ENCODE data around the gene KRT9. TPM values are rescaled to one million over a fixed set of nuclear protein-coding genes. Genes with fewer than 3 reads are reported as not detected.
A peak's percentile ranks its signal among the peaks of the same experiment; 100 is the strongest.

The KRT9 gene
- total and polyA plus RNA-seq, 8 donors, result not detected

GRCh38 chr17:41527063-41528023, 44.5 kb downstream of the KRT9 start:
- DNase-seq (peak in 1 of 4 donors; percentile 80), ATAC-seq (peak; percentile 61)
- H3K4me1 ChIP-seq, result peaks cover 0 to 16% of the 10 kb centered on the region in 2 donors
- H3K27ac ChIP-seq, result peak overlapping the region; percentile 71 to 86
- H3K27me3 ChIP-seq, result peaks cover 19 to 73% of the 10 kb centered on the region in 2 donors
- intact Hi-C loops (cut with DNase I), result no loop called here
- no peaks in the 10 kb centered on the region for H3K9me3 ChIP-seq
- H3K4me3 ChIP-seq, result peak overlapping the region; percentile 40 to 43
- H3K36me3 ChIP-seq, result peaks cover 0 to 10% of the 10 kb centered on the region in 2 donors
- no peak for TF ChIP-seq CTCF (IDR thresholded peaks at IDR 0.05)

DNA sequence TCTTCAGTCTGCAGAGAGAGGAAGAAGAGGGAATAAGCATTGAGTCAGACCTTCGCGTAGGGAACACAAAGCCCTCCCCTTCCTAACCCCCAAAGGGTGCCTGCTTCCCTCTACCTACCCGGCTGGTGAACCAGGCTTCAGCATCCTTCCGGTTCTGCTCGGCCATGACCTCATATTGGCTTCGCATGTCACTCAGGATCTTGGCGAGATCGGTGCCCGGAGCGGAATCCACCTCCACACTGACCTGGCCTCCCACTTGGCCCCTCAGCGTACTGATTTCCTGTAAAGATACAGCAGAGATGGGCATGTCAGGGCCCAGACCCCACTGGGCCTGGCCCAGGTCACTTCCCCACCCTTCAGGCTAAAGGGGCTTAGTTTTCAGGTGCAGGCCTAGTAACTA, 47.6 kb downstream of the KRT9 start:
- no peak for DNase-seq
- no peak for ATAC-seq
- TF ChIP-seq CTCF (IDR thresholded peaks at IDR 0.05), result no peak
- Histone ChIP-seq H3K36me3 (peaks cover 0 to 10% of the 10 kb centered on the region in 2 donors), H3K4me1 (peaks cover 0 to 22% of the 10 kb centered on the region in 2 donors), H3K27ac (peak overlapping the region in 1 of 2 donors; percentile 33), H3K4me3 (peak overlapping the region in 1 of 2 donors; percentile 6), H3K27me3 (peaks cover 19 to 58% of the 10 kb centered on the region in 2 donors), H3K9me3 (no peaks in the 10 kb centered on the region)
- intact Hi-C loops (cut with DNase I), result no loop called here

DNA sequence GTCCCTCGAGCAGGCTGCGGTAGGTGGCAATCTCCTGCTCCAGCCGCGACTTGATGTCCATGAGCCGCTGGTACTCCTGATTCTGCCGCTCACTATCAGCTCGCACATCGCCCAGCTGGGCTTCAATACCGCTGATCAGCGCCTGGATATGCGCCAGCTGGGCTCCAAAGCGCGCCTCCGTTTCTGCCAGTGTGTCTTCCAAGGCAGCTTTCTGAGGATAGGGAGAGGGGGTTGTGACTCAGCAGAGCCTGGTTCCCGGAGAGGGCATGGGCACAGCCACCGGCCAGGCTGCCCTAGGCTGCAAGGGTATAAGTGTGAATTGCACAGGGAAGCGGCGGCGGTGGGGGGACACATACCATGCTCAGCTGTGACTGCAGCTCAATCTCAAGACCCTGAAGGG, 48.1 kb downstream of the KRT9 start:
- peak in 1 of 4 donors; percentile 71 for DNase-seq
- H3K9me3 ChIP-seq, result no peaks in the 10 kb centered on the region
- ATAC-seq, result no peak
- intact Hi-C loops (cut with DNase I), result no loop called here
- H3K4me3 ChIP-seq, result peak overlapping the region in 1 of 2 donors; percentile 6
- peaks cover 19 to 53% of the 10 kb centered on the region in 2 donors for H3K27me3 ChIP-seq
- no peak overlapping the region for H3K27ac ChIP-seq
- H3K4me1 ChIP-seq, result peaks cover 0 to 22% of the 10 kb centered on the region in 2 donors
- no peak for TF ChIP-seq CTCF (IDR thresholded peaks at IDR 0.05)
- peaks cover 0 to 10% of the 10 kb centered on the region in 2 donors for H3K36me3 ChIP-seq

- TF ChIP-seq CTCF (IDR thresholded peaks at IDR 0.05), result no peak
- H3K4me3 ChIP-seq, result no peak overlapping the region
- no peak for DNase-seq
- no peak for ATAC-seq
- intact Hi-C loops (cut with DNase I), result no loop called here
- H3K4me1 ChIP-seq, result peaks cover 0 to 19% of the 10 kb centered on the region in 2 donors
- peaks cover 0 to 10% of the 10 kb centered on the region in 2 donors for H3K36me3 ChIP-seq
- no peak overlapping the region for H3K27ac ChIP-seq
- no peaks in the 10 kb centered on the region for H3K9me3 ChIP-seq
- H3K27me3 ChIP-seq, result peaks cover 16 to 50% of the 10 kb centered on the region in 2 donors
Observed at GRCh38 chr17:41523225-41523593, 48.6 kb downstream of the KRT9 start.

Data from left lung (tissue), 10 donors.